A549 (cell line): ENCODE results near the gene EEF1AKMT1. TPM values are rescaled to one million over a fixed set of nuclear protein-coding genes. Genes with fewer than 3 reads are reported as not detected.

ENCODE experiments used
- ATAC-seq, 2 experiments: fragments of 200-7000 bp in 1 of 2; fragments of >200 bp in 1 of 2; cut with Nextera tagmentation in 1 of 2; cut with Tn5 transposase in 1 of 2; 3 replicates each; pipeline versions ENCODE4 v1.8.0 to v1.9.1; 2018 to 2020; ENCODE audit warnings: mild to moderate bottlenecking in 1 of 2, moderate library complexity in 1 of 2
- CTCF ChIA-PET: fragments of 300-600 bp; sonication (Branson Sonifier 250); formaldehyde crosslinking; extraction: SDS; loops from one replicate; lab custom pipeline; 2021; ENCODE audit warnings: antibody characterized with exemption, inconsistent platforms; lab: Yijun Ruan, JAX
- POLR2A ChIA-PET: fragments of 350-600 bp; formaldehyde crosslinking; extraction: SDS; loops from one replicate; lab custom pipeline; 2021; ENCODE audit warnings: antibody characterized with exemption, inconsistent platforms; lab: Yijun Ruan, JAX
- DNase-seq, 2 experiments: peaks; one replicate each; pipeline versions ENCODE4 v3.0.0 to v3.0.0-alpha.2; 2011 to 2016; ENCODE audit warnings: low read depth in 1 of 2, low spot score in 1 of 2
- FAIRE-seq: peaks from 2 replicates; lab custom pipeline; 2011; peaks lifted over from hg19 to GRCh38; lab: Jason Lieb, UNC
- H3K27ac ChIP-seq, 2 experiments: fragments of >200 bp; sonication (Bioruptor Twin); formaldehyde crosslinking; 3 replicates each; pipeline ENCODE4 v1.5.1; 2016 to 2017
- H3K4me1 ChIP-seq: fragments of >200 bp; sonication (Bioruptor Twin); formaldehyde crosslinking; 3 replicates; pipeline ENCODE4 v1.6.1; 2016
- H3K4me2 ChIP-seq: fragments of >200 bp; sonication (Bioruptor Twin); formaldehyde crosslinking; 3 replicates; pipeline ENCODE4 v1.6.1; 2016
- H3K4me3 ChIP-seq: fragments of >200 bp; sonication (Bioruptor Twin); formaldehyde crosslinking; 3 replicates; pipeline ENCODE4 v1.5.1; 2016
- H3K9me3 ChIP-seq: fragments of >200 bp; sonication (Bioruptor Twin); formaldehyde crosslinking; 3 replicates; pipeline ENCODE4 v1.6.1; 2016
- BHLHE40 ChIP-seq: IDR thresholded peaks from 2 replicates; pipeline ENCODE4 v1.6.1; 2012; ENCODE audit warnings: low read depth, low read length, inconsistent platforms
- CBX2 ChIP-seq: fragments of 200-600 bp; sonication (generic); IDR thresholded peaks from 2 replicates; pipeline ENCODE4 v1.6.1; 2016; ENCODE audit warnings: low read depth, mild to moderate bottlenecking, borderline replicate concordance
- CHD4 ChIP-seq: fragments of 200-600 bp; sonication (generic); IDR thresholded peaks from 2 replicates; pipeline ENCODE4 v1.6.1; 2016; ENCODE audit warnings: antibody characterized with exemption, mild to moderate bottlenecking, borderline replicate concordance
- EP300 ChIP-seq, 2 experiments: fragments of >200 bp; sonication (Bioruptor Twin); formaldehyde crosslinking; IDR thresholded peaks; 2 replicates in 1 of 2; 3 replicates in 1 of 2; pipeline ENCODE4 v1.6.1; 2016 to 2017
- ESRRA ChIP-seq: fragments of 150-350 bp; IDR thresholded peaks from 2 replicates; pipeline ENCODE4 v1.6.1; 2014; ENCODE audit warnings: mild to moderate bottlenecking, low read length, borderline replicate concordance
- FOSL2 ChIP-seq, 2 experiments: fragments of 450-650 bp in 1 of 2; fragments of >200 bp in 1 of 2; sonication (Bioruptor Twin) in 1 of 2; formaldehyde crosslinking; IDR thresholded peaks; 2 replicates each; pipeline versions ENCODE4 v1.5.0 to v1.6.1; 2016 to 2020; ENCODE audit warnings: mild to moderate bottlenecking in 1 of 2, moderate library complexity in 1 of 2
- HDAC2 ChIP-seq: fragments of 200-600 bp; sonication (generic); IDR thresholded peaks from 2 replicates; pipeline ENCODE4 v1.6.1; 2016
- JUNB ChIP-seq: fragments of >200 bp; sonication (Bioruptor Twin); formaldehyde crosslinking; IDR thresholded peaks from 2 replicates; pipeline ENCODE4 v1.6.1; 2016
- KDM1A ChIP-seq: fragments of 200-600 bp; sonication (generic); IDR thresholded peaks from 2 replicates; pipeline ENCODE4 v1.6.1; 2016; ENCODE audit warnings: low read depth, mild to moderate bottlenecking
- MAFK ChIP-seq: fragments of 450-650 bp; IDR thresholded peaks from 2 replicates; pipeline ENCODE4 v1.6.1; 2014; ENCODE audit not compliant: partially characterized antibody
- MYC ChIP-seq: IDR thresholded peaks from 2 replicates; pipeline ENCODE4 v1.6.1; 2012; ENCODE audit warnings: mild to moderate bottlenecking, inconsistent platforms, low read length, improper control_type of control experiment, borderline replicate concordance
- NFE2L2 ChIP-seq: fragments of 150-350 bp; conservative IDR thresholded peaks from 2 replicates; pipeline ENCODE4 v1.6.1; 2014; ENCODE audit warnings: low read length
- NPAS2 ChIP-seq: fragments of 250-450 bp; sonication (Bioruptor Pico); IDR thresholded peaks from 2 replicates; pipeline ENCODE4 v1.8.0; 2022; ENCODE audit warnings: mild to moderate bottlenecking, moderate library complexity, borderline replicate concordance
- NR3C1 ChIP-seq: fragments of >200 bp; sonication (Bioruptor Twin); formaldehyde crosslinking; IDR thresholded peaks from 3 replicates; pipeline ENCODE4 v1.6.1; 2017
- RCOR1 ChIP-seq: fragments of 150-350 bp; IDR thresholded peaks from 2 replicates; pipeline ENCODE4 v1.6.1; 2014; ENCODE audit warnings: antibody characterized with exemption, low read length, low read depth
- TFCP2L1 ChIP-seq: fragments of 250-450 bp; sonication (Bioruptor Pico); IDR thresholded peaks from 2 replicates; pipeline ENCODE4 v1.5.0; 2021; ENCODE audit warnings: mild to moderate bottlenecking
- ZFP36 ChIP-seq: fragments of 450-650 bp; IDR thresholded peaks from 2 replicates; pipeline ENCODE4 v1.6.1; 2014; ENCODE audit warnings: borderline replicate concordance; ENCODE audit not compliant: partially characterized antibody
- WGBS: methylation state at CpG from one replicate; pipeline ENCODE4 v1.1.6; 2017; ENCODE audit errors: missing lambda C conversion rate; 5-methylcytosine and 5-hydroxymethylcytosine counted together
- polyA plus RNA-seq, 4 experiments: library from polyadenylated mRNA; depleted of rRNA in 3 of 4; stranded (reverse); fragments of >200 nt; fragmentation: RNase III in 1 of 4; extraction: RNeasy Plus Mini Kit Qiagen cat#74134 plus additional on column Dnase treatment in 1 of 4; gene quantifications; 2 replicates in 3 of 4; 3 replicates in 1 of 4; pipeline ENCODE4 v1.2.3, GENCODE V29; 2011 to 2017
- TF ChIP-seq, protein P1 (sequence below): fragments of 250-450 bp; sonication (Bioruptor Pico); IDR thresholded peaks from 2 replicates; pipeline ENCODE4 v1.5.0; 2020; ENCODE audit warnings: low read depth, mild to moderate bottlenecking, moderate library complexity
- TF ChIP-seq, protein P2 (sequence below): fragments of 250-450 bp; sonication (Bioruptor Pico); IDR thresholded peaks from 2 replicates; pipeline ENCODE4 v1.5.0; 2021; ENCODE audit warnings: mild to moderate bottlenecking, moderate library complexity, borderline replicate concordance
- TF ChIP-seq, protein P3 (sequence below): fragments of 450-650 bp; IDR thresholded peaks from 2 replicates; pipeline ENCODE4 v1.6.1; 2014; ENCODE audit warnings: antibody characterized with exemption
- TF ChIP-seq, protein P4 (sequence below): fragments of >200 bp; sonication (Bioruptor Twin); formaldehyde crosslinking; IDR thresholded peaks from 3 replicates; pipeline ENCODE4 v1.5.1; 2016

Gene EEF1AKMT1
- polyA plus RNA-seq, 2 of the 4 experiments (the other 2 are of a cell fraction) = 8.1 to 10.0 TPM

DNA sequence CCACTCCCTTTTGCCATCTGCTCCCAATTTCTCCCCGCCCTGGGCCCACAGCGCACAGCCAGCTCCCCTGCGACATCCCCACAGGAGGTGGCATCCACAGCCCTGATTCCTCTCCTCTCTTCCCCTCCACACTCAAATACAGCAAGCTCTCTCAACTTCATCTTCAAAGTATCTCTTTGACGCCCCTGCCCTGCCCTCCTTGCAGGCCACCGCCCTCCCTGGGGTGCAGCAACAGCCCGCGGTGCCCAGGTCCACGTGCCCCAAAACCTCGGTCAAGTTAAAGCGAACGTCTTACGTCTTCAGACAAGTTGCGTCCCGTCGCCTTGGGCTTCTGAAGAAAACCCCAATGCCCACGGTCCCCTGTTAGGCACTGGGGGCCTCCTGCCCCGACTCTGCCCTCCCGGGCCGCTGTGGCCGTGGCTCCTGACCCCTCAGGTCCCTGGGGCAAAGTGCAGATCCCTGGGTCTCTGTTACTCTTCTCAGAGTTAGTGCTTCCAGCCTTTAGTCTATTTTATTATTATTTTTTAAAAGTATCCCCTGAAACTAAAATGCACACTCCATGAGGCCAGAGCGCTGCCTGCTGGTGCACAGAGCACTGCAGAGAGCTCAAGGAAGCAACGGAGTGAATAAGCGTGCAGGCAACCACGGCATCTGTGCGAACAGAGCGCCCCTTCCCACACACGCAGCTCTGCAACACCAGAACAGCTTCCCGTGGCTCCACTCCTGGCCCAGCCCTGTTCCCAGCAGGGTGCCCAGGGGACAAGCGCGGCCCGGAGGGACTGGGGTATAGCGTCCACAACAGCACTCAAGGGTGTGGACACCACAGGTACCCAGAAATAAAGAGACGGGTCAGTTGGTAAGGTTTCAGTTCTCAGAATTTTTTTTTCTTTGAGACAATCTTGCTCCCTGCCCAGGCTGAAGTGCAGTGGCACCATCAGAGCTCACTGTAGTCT is 43.9 kb downstream of the EEF1AKMT1 start:
- no peak overlapping the region for H3K4me2 ChIP-seq
- no peak overlapping the region for H3K4me3 ChIP-seq
- WGBS = 91% methylated on average over 33 of the region's 33 CpGs
- FAIRE-seq (no peak), DNase-seq (no peak), ATAC-seq (no peak)
- H3K4me1 ChIP-seq = no peaks in the 10 kb centered on the region
- H3K9me3 ChIP-seq = no peaks in the 10 kb centered on the region
- H3K27ac ChIP-seq = no peak overlapping the region
- CTCF ChIA-PET = interaction anchor here (1.4 kb wide), 1 partner anchor 15 kb away, joined by 3 read pairs; no protein-coding TSS in a partner anchor
- TF ChIP-seq, protein P1, sequence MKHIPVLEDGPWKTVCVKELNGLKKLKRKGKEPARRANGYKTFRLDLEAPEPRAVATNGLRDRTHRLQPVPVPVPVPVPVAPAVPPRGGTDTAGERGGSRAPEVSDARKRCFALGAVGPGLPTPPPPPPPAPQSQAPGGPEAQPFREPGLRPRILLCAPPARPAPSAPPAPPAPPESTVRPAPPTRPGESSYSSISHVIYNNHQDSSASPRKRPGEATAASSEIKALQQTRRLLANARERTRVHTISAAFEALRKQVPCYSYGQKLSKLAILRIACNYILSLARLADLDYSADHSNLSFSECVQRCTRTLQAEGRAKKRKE = no peak
- TF ChIP-seq JUNB (no peak), KDM1A (no peak), FOSL2 (IDR thresholded peaks at IDR 0.05) (no peak), FOSL2 (CRISPR knock-in tag; IDR thresholded peaks at IDR 0.05) (no peak), CHD4 (no peak), ZFP36 (no peak), RCOR1 (no peak), ESRRA (no peak), BHLHE40 (no peak), TFCP2L1 (no peak), NR3C1 (no peak), NFE2L2 (no peak), MYC (no peak), MAFK (no peak), CBX2 (no peak)
- TF ChIP-seq, protein P2, sequence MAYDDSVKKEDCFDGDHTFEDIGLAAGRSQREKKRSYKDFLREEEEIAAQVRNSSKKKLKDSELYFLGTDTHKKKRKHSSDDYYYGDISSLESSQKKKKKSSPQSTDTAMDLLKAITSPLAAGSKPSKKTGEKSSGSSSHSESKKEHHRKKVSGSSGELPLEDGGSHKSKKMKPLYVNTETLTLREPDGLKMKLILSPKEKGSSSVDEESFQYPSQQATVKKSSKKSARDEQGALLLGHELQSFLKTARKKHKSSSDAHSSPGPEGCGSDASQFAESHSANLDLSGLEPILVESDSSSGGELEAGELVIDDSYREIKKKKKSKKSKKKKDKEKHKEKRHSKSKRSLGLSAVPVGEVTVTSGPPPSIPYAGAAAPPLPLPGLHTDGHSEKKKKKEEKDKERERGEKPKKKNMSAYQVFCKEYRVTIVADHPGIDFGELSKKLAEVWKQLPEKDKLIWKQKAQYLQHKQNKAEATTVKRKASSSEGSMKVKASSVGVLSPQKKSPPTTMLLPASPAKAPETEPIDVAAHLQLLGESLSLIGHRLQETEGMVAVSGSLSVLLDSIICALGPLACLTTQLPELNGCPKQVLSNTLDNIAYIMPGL (CRISPR knock-in tag) = no peak
- TF ChIP-seq, protein P3, sequence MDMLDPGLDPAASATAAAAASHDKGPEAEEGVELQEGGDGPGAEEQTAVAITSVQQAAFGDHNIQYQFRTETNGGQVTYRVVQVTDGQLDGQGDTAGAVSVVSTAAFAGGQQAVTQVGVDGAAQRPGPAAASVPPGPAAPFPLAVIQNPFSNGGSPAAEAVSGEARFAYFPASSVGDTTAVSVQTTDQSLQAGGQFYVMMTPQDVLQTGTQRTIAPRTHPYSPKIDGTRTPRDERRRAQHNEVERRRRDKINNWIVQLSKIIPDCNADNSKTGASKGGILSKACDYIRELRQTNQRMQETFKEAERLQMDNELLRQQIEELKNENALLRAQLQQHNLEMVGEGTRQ = no peak
- POLR2A ChIA-PET = no interaction called here

DNA sequence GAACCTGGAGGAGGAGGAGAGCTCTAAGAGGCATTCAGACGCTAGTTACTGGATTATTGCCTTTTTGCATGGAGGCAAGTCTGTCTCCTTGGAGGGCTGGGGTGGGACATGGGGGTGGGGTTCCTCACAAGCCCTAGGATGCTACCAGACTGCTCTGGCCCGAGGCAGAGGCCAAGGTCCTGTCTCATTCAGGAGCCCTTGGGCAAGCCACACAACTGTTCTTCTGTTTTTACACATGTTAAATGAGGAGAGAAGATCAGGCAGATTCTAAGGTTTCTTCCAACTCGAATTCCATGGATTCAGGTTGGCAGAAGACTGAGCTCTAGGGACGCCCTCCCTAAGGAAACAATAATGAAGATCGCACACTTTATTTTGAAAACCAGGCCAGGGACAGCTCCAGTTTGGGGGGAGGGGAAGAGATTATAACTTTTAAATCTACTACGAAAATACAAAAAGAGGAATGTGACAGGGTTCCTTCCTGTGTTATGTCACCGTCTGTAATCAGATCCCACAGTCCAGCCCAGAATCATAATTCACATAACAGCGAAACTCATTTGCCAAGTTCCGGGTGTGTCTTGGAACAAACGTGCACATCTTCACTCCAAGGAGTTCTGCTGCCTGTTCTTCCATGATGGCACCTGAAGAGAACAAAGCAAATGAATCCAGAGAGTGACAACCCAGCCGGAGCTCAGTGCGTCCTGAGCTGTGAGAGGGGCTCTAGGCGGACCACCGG is 45.0 kb downstream of the EEF1AKMT1 start:
- FAIRE-seq (no peak), DNase-seq (no peak), ATAC-seq (no peak)
- CTCF ChIA-PET = interaction anchor here (1.0 to 1.4 kb wide), 3 partner anchors 14 to 25 kb away, joined by 3 read pairs; partner anchors contain the start of gene IL17D
- Histone ChIP-seq H3K27ac (no peak overlapping the region), H3K4me2 (no peak overlapping the region), H3K4me3 (no peak overlapping the region), H3K9me3 (no peaks in the 10 kb centered on the region), H3K4me1 (no peaks in the 10 kb centered on the region)
- POLR2A ChIA-PET = no interaction called here
- TF ChIP-seq, protein P3 = no peak
- TF ChIP-seq NPAS2 (CRISPR knock-in tag) (no peak), HDAC2 (no peak), EP300 (IDR thresholded peaks at IDR 0.05) (no peak), NFE2L2 (no peak)
- TF ChIP-seq, protein P4, sequence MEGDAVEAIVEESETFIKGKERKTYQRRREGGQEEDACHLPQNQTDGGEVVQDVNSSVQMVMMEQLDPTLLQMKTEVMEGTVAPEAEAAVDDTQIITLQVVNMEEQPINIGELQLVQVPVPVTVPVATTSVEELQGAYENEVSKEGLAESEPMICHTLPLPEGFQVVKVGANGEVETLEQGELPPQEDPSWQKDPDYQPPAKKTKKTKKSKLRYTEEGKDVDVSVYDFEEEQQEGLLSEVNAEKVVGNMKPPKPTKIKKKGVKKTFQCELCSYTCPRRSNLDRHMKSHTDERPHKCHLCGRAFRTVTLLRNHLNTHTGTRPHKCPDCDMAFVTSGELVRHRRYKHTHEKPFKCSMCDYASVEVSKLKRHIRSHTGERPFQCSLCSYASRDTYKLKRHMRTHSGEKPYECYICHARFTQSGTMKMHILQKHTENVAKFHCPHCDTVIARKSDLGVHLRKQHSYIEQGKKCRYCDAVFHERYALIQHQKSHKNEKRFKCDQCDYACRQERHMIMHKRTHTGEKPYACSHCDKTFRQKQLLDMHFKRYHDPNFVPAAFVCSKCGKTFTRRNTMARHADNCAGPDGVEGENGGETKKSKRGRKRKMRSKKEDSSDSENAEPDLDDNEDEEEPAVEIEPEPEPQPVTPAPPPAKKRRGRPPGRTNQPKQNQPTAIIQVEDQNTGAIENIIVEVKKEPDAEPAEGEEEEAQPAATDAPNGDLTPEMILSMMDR = no peak
- WGBS = 74% methylated on average over 13 of the region's 14 CpGs
